ENCODE measurements around the gene PAX2. TPM values are rescaled to one million over a fixed set of nuclear protein-coding genes. Genes with fewer than 3 reads are reported as not detected.

The PAX2 gene
- total and polyA plus RNA-seq, 2 of the 13 experiments (the other 11 are each of a cell fraction or from before 2014, with no cell fraction given): not detected

GRCh38 chr10:100878291-100878910, 133.0 kb downstream of the PAX2 start (continued):
- TF ChIP-seq ZNF609 (CRISPR knock-in tag; IDR thresholded peaks at IDR 0.05; ENCODE audit: borderline replicate concordance): 0 out of 2 replicates have a peak, but pooled peaks have one; percentile 23
- no peak for TF ChIP-seq ZNF484 (CRISPR knock-in tag; IDR thresholded peaks at IDR 0.05; ENCODE audit: borderline replicate concordance, low read depth)
- no peak for TF ChIP-seq STAT5B (CRISPR knock-in tag; IDR thresholded peaks at IDR 0.05)
- TF ChIP-seq ZNF232 (CRISPR knock-in tag; IDR thresholded peaks at IDR 0.05; ENCODE audit: borderline replicate concordance): peak; percentile 33; the same call in 1 of the 2 replicates
- TF ChIP-seq, protein P1, sequence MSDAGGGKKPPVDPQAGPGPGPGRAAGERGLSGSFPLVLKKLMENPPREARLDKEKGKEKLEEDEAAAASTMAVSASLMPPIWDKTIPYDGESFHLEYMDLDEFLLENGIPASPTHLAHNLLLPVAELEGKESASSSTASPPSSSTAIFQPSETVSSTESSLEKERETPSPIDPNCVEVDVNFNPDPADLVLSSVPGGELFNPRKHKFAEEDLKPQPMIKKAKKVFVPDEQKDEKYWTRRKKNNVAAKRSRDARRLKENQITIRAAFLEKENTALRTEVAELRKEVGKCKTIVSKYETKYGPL (CRISPR knock-in tag; IDR thresholded peaks at IDR 0.05): no peak
- no peak for TF ChIP-seq HMG20B (CRISPR knock-in tag; conservative IDR thresholded peaks at IDR 0.05)
- no peak for TF ChIP-seq KDM6A (CRISPR knock-in tag; IDR thresholded peaks at IDR 0.05; ENCODE audit: low read depth)
- TF ChIP-seq SSRP1 (CRISPR knock-in tag; IDR thresholded peaks at IDR 0.05): no peak
- no peak for TF ChIP-seq GATA4 (IDR thresholded peaks at IDR 0.05; ENCODE audit: borderline replicate concordance, low read depth)
- no peak for TF ChIP-seq ASH2L (IDR thresholded peaks at IDR 0.05; ENCODE audit: insufficient read length, low read depth, low read length)
- no peak for TF ChIP-seq SYNCRIP (IDR thresholded peaks at IDR 0.05; ENCODE audit: insufficient read depth, low read depth, low read length)
- no peak for TF ChIP-seq MEF2D (CRISPR knock-in tag; IDR thresholded peaks at IDR 0.05)
- TF ChIP-seq ISX (CRISPR knock-in tag; conservative IDR thresholded peaks at IDR 0.05): no peak
- TF ChIP-seq ETV6 (CRISPR knock-in tag; conservative IDR thresholded peaks at IDR 0.05): no peak
- TF ChIP-seq AFF4 (CRISPR knock-in tag; IDR thresholded peaks at IDR 0.05): no peak
- no peak; the same call in 1 of the 2 replicates for TF ChIP-seq FOSL2 (CRISPR knock-in tag; IDR thresholded peaks at IDR 0.05)
- no peak for TF ChIP-seq NR2F6 (IDR thresholded peaks at IDR 0.05)
- TF ChIP-seq NR2F6 (CRISPR knock-in tag; IDR thresholded peaks at IDR 0.05): no peak; the same call in 1 of the 2 replicates
- TF ChIP-seq, protein P2, sequence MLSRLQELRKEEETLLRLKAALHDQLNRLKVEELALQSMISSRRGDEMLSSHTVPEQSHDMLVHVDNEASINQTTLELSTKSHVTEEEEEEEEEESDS (CRISPR knock-in tag; IDR thresholded peaks at IDR 0.05; ENCODE audit: borderline replicate concordance): no peak
- TF ChIP-seq MTA1 (CRISPR knock-in tag; IDR thresholded peaks at IDR 0.05; ENCODE audit: borderline replicate concordance): no peak
- TF ChIP-seq JUN (CRISPR knock-in tag; IDR thresholded peaks at IDR 0.05): no peak
- peak; percentile 34; the same call in 1 of the 2 replicates for TF ChIP-seq PHF21A (CRISPR knock-in tag; IDR thresholded peaks at IDR 0.05)
- TF ChIP-seq HNRNPH1 (optimal IDR thresholded peaks at IDR 0.05; ENCODE audit: low read depth, low read length): no peak

Data from HepG2 (cell line).